AG04450 (cell line): ENCODE results near the gene NUP43. TPM values are rescaled to one million over a fixed set of nuclear protein-coding genes. Genes with fewer than 3 reads are reported as not detected.

Experiments used
- CTCF ChIA-PET: fragments of 300-600, 350-600 bp; formaldehyde crosslinking; extraction: SDS; loops from one replicate; lab custom pipeline; 2022; ENCODE audit warnings: antibody characterized with exemption, inconsistent platforms; lab: Charles Lee
- POLR2A ChIA-PET: fragments of 350-600 bp; formaldehyde crosslinking; extraction: SDS; loops from one replicate; lab custom pipeline; 2021; ENCODE audit warnings: antibody characterized with exemption, inconsistent platforms; lab: Yijun Ruan, JAX
- DNase-seq: peaks from one replicate; pipeline ENCODE4 v3.0.0-alpha.2; 2011; ENCODE audit warnings: low read depth, low spot score
- H3K27ac ChIP-seq: one replicate; pipeline ENCODE4 v1.5.1; 2012; ENCODE audit warnings: low read depth, low read length, control low read depth
- H3K27me3 ChIP-seq: one replicate; pipeline ENCODE4 v1.6.0; 2012; ENCODE audit warnings: low read length; ENCODE audit not compliant: control insufficient read depth, insufficient read depth
- H3K4me3 ChIP-seq: 2 replicates; pipeline ENCODE4 v1.5.1; 2011; ENCODE audit warnings: mild to moderate bottlenecking, low read depth, low read length, control low read depth
- H3K9me3 ChIP-seq: 2 replicates; pipeline ENCODE4 v1.5.1; 2012; ENCODE audit warnings: low read length; ENCODE audit not compliant: control insufficient read depth, insufficient read depth
- CTCF ChIP-seq: IDR thresholded peaks from 2 replicates; pipeline ENCODE4 v1.5.1; 2011; ENCODE audit warnings: low read depth, low read length, control low read depth, inconsistent platforms
- polyA plus RNA-seq: library from polyadenylated mRNA; depleted of rRNA; stranded (reverse); fragments of >200 nt; gene quantifications from 2 replicates; pipeline ENCODE4 v1.2.3, GENCODE V29; 2011

The NUP43 gene
- polyA plus RNA-seq, 1 experiment, result 27.9 TPM

GRCh38 chr6:149777624-149778023 lies 31.3 kb upstream of the NUP43 start:
- ChIA-PET POLR2A (no interaction called here), CTCF (no interaction called here)
- Histone ChIP-seq H3K27me3 (no peaks in the 10 kb centered on the region), H3K4me3 (no peak overlapping the region), H3K27ac (no peak overlapping the region), H3K9me3 (no peaks in the 10 kb centered on the region)
- no peak for DNase-seq
- no peak for TF ChIP-seq CTCF

GRCh38 chr6:149771925-149772324 lies 25.6 kb upstream of the NUP43 start:
- Histone ChIP-seq H3K27me3 (no peaks in the 10 kb centered on the region), H3K27ac (no peak overlapping the region), H3K4me3 (no peak overlapping the region), H3K9me3 (no peaks in the 10 kb centered on the region)
- ChIA-PET CTCF (no interaction called here), POLR2A (no interaction called here)
- DNase-seq, result no peak
- no peak for TF ChIP-seq CTCF

- TF ChIP-seq CTCF, result no peak
- ChIA-PET CTCF (interaction anchor here (1.0 kb wide), 1 partner anchor 57 kb away, joined by 3 read pairs; no protein-coding TSS in a partner anchor), POLR2A (interaction anchor here (0.7 kb wide), 1 partner anchor 14 kb away, joined by 3 read pairs; no protein-coding TSS in a partner anchor)
- H3K9me3 ChIP-seq, result no peaks in the 10 kb centered on the region
- DNase-seq, result no peak
- H3K27me3 ChIP-seq, result no peaks in the 10 kb centered on the region
- H3K27ac ChIP-seq, result no peak overlapping the region
- no peak overlapping the region for H3K4me3 ChIP-seq
Observed at GRCh38 chr6:149771185-149771584, 24.9 kb upstream of the NUP43 start.

- H3K27ac ChIP-seq, result peak overlapping the region; percentile 31
- H3K4me3 ChIP-seq, result no peak overlapping the region
- no peak for TF ChIP-seq CTCF
- H3K9me3 ChIP-seq, result peaks cover 6% of the 10 kb centered on the region
- CTCF ChIA-PET, result interaction anchor here (1.0 kb wide), 1 partner anchor 83 kb away, joined by 3 read pairs; no protein-coding TSS in a partner anchor
- POLR2A ChIA-PET, result interaction anchor here (0.6 kb wide), 1 partner anchor 19 kb away, joined by 6 read pairs; no protein-coding TSS in a partner anchor
- H3K27me3 ChIP-seq, result no peaks in the 10 kb centered on the region
- DNase-seq, result no peak
Observed at GRCh38 chr6:149769676-149770075, 23.3 kb upstream of the NUP43 start.

GRCh38 chr6:149766156-149766769 lies 19.9 kb upstream of the NUP43 start:
- no peak overlapping the region for H3K27ac ChIP-seq
- no peak for DNase-seq
- no peak for TF ChIP-seq CTCF
- H3K27me3 ChIP-seq, result no peaks in the 10 kb centered on the region
- POLR2A ChIA-PET, result no interaction called here
- peaks cover 8% of the 10 kb centered on the region for H3K9me3 ChIP-seq
- CTCF ChIA-PET, result no interaction called here
- no peak overlapping the region for H3K4me3 ChIP-seq
